ENCODE measurements around the gene CYP2D6.
"Not testable (repeated sequence)": the region's sequence is repeated elsewhere in the genome, so short reads cannot be mapped to it uniquely, and the experiment has no call there.

Gene CYP2D6

GRCh38 chr22:42134100-42135020 is 3.8 kb upstream of the CYP2D6 start:
- DNase-seq (ENCODE audit: low read depth in 2 of 2) = no peak

GRCh38 chr22:42132457-42132856 is 1.8 kb upstream of the CYP2D6 start:
- DNase-seq (ENCODE audit: low read depth in 2 of 2) = no peak

- DNase-seq (ENCODE audit: low read depth in 2 of 2) = no peak
These were observed 952 bp upstream of the CYP2D6 start for GRCh38 chr22:42131562-42131961.

- not testable (repeated sequence) for DNase-seq (ENCODE audit: low read depth in 2 of 2)
These were observed 428 bp downstream of the CYP2D6 start for GRCh38 chr22:42130182-42130581.

GRCh38 chr22:42128776-42129694 is 1.6 kb downstream of the CYP2D6 start:
- not testable (repeated sequence) for DNase-seq (ENCODE audit: low read depth in 2 of 2)

- DNase-seq (ENCODE audit: low read depth in 2 of 2) = not testable (repeated sequence)
These were observed 2.6 kb downstream of the CYP2D6 start for GRCh38 chr22:42128007-42128406.

- no peak for DNase-seq (ENCODE audit: low read depth in 2 of 2)
These were observed 3.0 kb downstream of the CYP2D6 start for GRCh38 chr22:42127606-42128005.

GRCh38 chr22:42123529-42123928 is 7.1 kb downstream of the CYP2D6 start:
- DNase-seq (ENCODE audit: low read depth in 2 of 2) = not testable (repeated sequence)

- peak; percentile 10 to 31 for DNase-seq (ENCODE audit: low read depth in 2 of 2)
These were observed 10.2 kb downstream of the CYP2D6 start for GRCh38 chr22:42120231-42121021.

GRCh38 chr22:42116848-42117424 is 13.7 kb downstream of the CYP2D6 start:
- DNase-seq (ENCODE audit: low read depth in 2 of 2) = no peak

- DNase-seq (ENCODE audit: low read depth in 2 of 2) = not testable (repeated sequence)
These were observed 15.2 kb downstream of the CYP2D6 start for GRCh38 chr22:42115420-42115830.

GRCh38 chr22:42114721-42115120 is 15.9 kb downstream of the CYP2D6 start:
- no peak for DNase-seq (ENCODE audit: low read depth in 2 of 2)

GRCh38 chr22:42112793-42113192 is 17.8 kb downstream of the CYP2D6 start:
- not testable (repeated sequence) for DNase-seq (ENCODE audit: low read depth in 2 of 2)

GRCh38 chr22:42111798-42112197 is 18.8 kb downstream of the CYP2D6 start:
- no peak for DNase-seq (ENCODE audit: low read depth in 2 of 2)

- no peak for DNase-seq (ENCODE audit: low read depth in 2 of 2)
These were observed 21.8 kb downstream of the CYP2D6 start for GRCh38 chr22:42108848-42109247.

- DNase-seq (ENCODE audit: low read depth in 2 of 2) = not testable (repeated sequence)
These were observed 26.2 kb downstream of the CYP2D6 start for GRCh38 chr22:42104332-42104860.

- no peak for DNase-seq (ENCODE audit: low read depth in 2 of 2)
These were observed 29.4 kb downstream of the CYP2D6 start for GRCh38 chr22:42101199-42101598.

- DNase-seq (ENCODE audit: low read depth in 2 of 2) = no peak
These were observed 39.2 kb downstream of the CYP2D6 start for GRCh38 chr22:42091455-42091782.

GRCh38 chr22:42090596-42091454 is 39.8 kb downstream of the CYP2D6 start, which contains the start of gene NDUFA6:
TSS of gene NDUFA6 (minus strand) at chr22:42090772. CDS start at chr22:42090744, 28 bp downstream.
- peak; percentile 99 for DNase-seq (ENCODE audit: low read depth in 2 of 2)

GRCh38 chr22:42086051-42086450 is 44.6 kb downstream of the CYP2D6 start:
- no peak for DNase-seq (ENCODE audit: low read depth in 2 of 2)

All from stimulated activated CD4-positive, alpha-beta T cell treated with anti-CD3 and anti-CD28 coated beads, Interleukin-15, amount 100 ng/mL, for 48 hours (primary cell).